NCI-H2107 treated with DMSO at 0.1 percent for 48 hours (cell line): Measurements from ENCODE around the gene HNF4A.
"Not testable (repeated sequence)": the region's sequence is repeated elsewhere in the genome, so short reads cannot be mapped to it uniquely, and the experiment has no call there.

ENCODE experiments used
- DNase-seq: peaks from one replicate; lab custom pipeline; 2025; ENCODE audit not compliant: unreplicated experiment; lab: John Stamatoyannopoulos, UW

The HNF4A gene

GRCh38 chr20:44467289-44467883 lies 111.9 kb downstream of the HNF4A start:
- DNase-seq: no peak

- no peak for DNase-seq
These were observed 112.7 kb downstream of the HNF4A start for GRCh38 chr20:44468044-44468782.

GRCh38 chr20:44470327-44470726 lies 114.8 kb downstream of the HNF4A start:
- no peak for DNase-seq

- no peak for DNase-seq
These were observed 116.0 kb downstream of the HNF4A start for GRCh38 chr20:44471481-44471882.

- DNase-seq: not testable (repeated sequence)
These were observed 116.8 kb downstream of the HNF4A start for GRCh38 chr20:44472283-44472682.

GRCh38 chr20:44475372-44475693 lies 119.8 kb downstream of the HNF4A start:
- no peak for DNase-seq

- DNase-seq: peak; percentile 3
These were observed 120.4 kb downstream of the HNF4A start, which contains the start of gene TTPAL for GRCh38 chr20:44475694-44476560. TTPAL (plus strand) TSS chr20:44475874; CDS start chr20:44480000, 4,126 bp downstream.

- DNase-seq: no peak
These were observed 121.7 kb downstream of the HNF4A start for GRCh38 chr20:44477151-44477550.

- DNase-seq: no peak
These were observed 122.7 kb downstream of the HNF4A start for GRCh38 chr20:44478206-44478605.

- DNase-seq: no peak
These were observed 124.1 kb downstream of the HNF4A start for GRCh38 chr20:44479643-44480042.

GRCh38 chr20:44480097-44480496 lies 124.6 kb downstream of the HNF4A start:
- no peak for DNase-seq

GRCh38 chr20:44481719-44482416 lies 126.4 kb downstream of the HNF4A start:
- DNase-seq: peak; percentile 15

GRCh38 chr20:44483112-44483511 lies 127.6 kb downstream of the HNF4A start:
- DNase-seq: no peak
